ENCODE data around the gene RPS19BP1.

- peak; percentile 92 to 98 (median 95) for TF ChIP-seq CTCF (IDR thresholded peaks at IDR 0.05)
- TF ChIP-seq POLR2A (IDR thresholded peaks at IDR 0.05): no peak
Measured at GRCh38 chr22:39534591-39535356, 2.2 kb upstream of the RPS19BP1 start.
